SK-N-SH treated with all-trans-retinoic acid at 6 μM for 48 hours (cell line): ENCODE results near the gene XPC.

ENCODE experiments used
- ATAC-seq: fragments of 200-7000 bp; cut with Tn5 transposase; 3 replicates; pipeline ENCODE4 v1.9.1; 2020; ENCODE audit warnings: mild to moderate bottlenecking, moderate library complexity
- ARNTL ChIP-seq: fragments of 450-650 bp; formaldehyde crosslinking; IDR thresholded peaks from 2 replicates; pipeline ENCODE4 v1.5.0; 2020; ENCODE audit warnings: low read depth, mild to moderate bottlenecking, moderate library complexity, borderline replicate concordance
- CREB5 ChIP-seq: fragments of 250-450 bp; sonication (Bioruptor Pico); IDR thresholded peaks from 2 replicates; pipeline ENCODE4 v1.5.1; 2020; ENCODE audit warnings: low read depth, mild to moderate bottlenecking, moderate library complexity
- CSDC2 ChIP-seq: fragments of 250-450 bp; sonication (Bioruptor Pico); IDR thresholded peaks from 2 replicates; pipeline ENCODE4 v1.5.0; 2020; ENCODE audit warnings: mild to moderate bottlenecking, moderate library complexity
- CSRNP3 ChIP-seq: fragments of 250-450 bp; sonication (Bioruptor Pico); IDR thresholded peaks from 2 replicates; pipeline ENCODE4 v1.5.1; 2021; ENCODE audit warnings: mild to moderate bottlenecking, moderate library complexity
- ESRRG ChIP-seq: fragments of 250-450 bp; sonication (Bioruptor Pico); IDR thresholded peaks from 2 replicates; pipeline ENCODE4 v1.6.1; 2021; ENCODE audit warnings: mild to moderate bottlenecking
- GLIS3 ChIP-seq: fragments of 250-450 bp; sonication (Bioruptor Pico); IDR thresholded peaks from 2 replicates; pipeline ENCODE4 v1.5.0; 2020; ENCODE audit warnings: mild to moderate bottlenecking, moderate library complexity
- ISL1 ChIP-seq: fragments of 250-450 bp; sonication (Bioruptor Pico); IDR thresholded peaks from 2 replicates; pipeline ENCODE4 v2.1.2; 2022; ENCODE audit warnings: mild to moderate bottlenecking, moderate library complexity
- PATZ1 ChIP-seq: fragments of 250-450 bp; sonication (Bioruptor Pico); IDR thresholded peaks from 2 replicates; pipeline ENCODE4 v1.8.0; 2020; ENCODE audit warnings: mild to moderate bottlenecking, moderate library complexity, borderline replicate concordance
- POU6F1 ChIP-seq: fragments of 250-450 bp; sonication (Bioruptor Pico); IDR thresholded peaks from 2 replicates; pipeline ENCODE4 v1.8.0; 2021; ENCODE audit warnings: low read depth, mild to moderate bottlenecking, moderate library complexity, borderline replicate concordance
- PPARA ChIP-seq: fragments of 250-450 bp; sonication (Bioruptor Pico); IDR thresholded peaks from 2 replicates; pipeline ENCODE4 v1.5.0; 2020; ENCODE audit warnings: mild to moderate bottlenecking, borderline replicate concordance
- RARB ChIP-seq: fragments of 250-450 bp; sonication (Bioruptor Pico); IDR thresholded peaks from 2 replicates; pipeline ENCODE4 v1.8.0; 2021; ENCODE audit warnings: mild to moderate bottlenecking, moderate library complexity
- SNAI2 ChIP-seq: fragments of 250-450 bp; sonication (Bioruptor Pico); IDR thresholded peaks from 2 replicates; pipeline ENCODE4 v1.5.0; 2020; ENCODE audit warnings: mild to moderate bottlenecking, moderate library complexity
- TCF4 ChIP-seq: fragments of 250-450 bp; sonication (Bioruptor Pico); IDR thresholded peaks from 2 replicates; pipeline ENCODE4 v1.8.0; 2021; ENCODE audit warnings: mild to moderate bottlenecking, moderate library complexity, borderline replicate concordance
- TOX ChIP-seq: fragments of 250-450 bp; sonication (Bioruptor Pico); IDR thresholded peaks from 2 replicates; pipeline ENCODE4 v1.8.0; 2021; ENCODE audit warnings: mild to moderate bottlenecking, moderate library complexity, borderline replicate concordance
- TSHZ2 ChIP-seq: fragments of 250-450 bp; sonication (Bioruptor Pico); IDR thresholded peaks from 2 replicates; pipeline ENCODE4 v1.5.0; 2020; ENCODE audit warnings: mild to moderate bottlenecking, moderate library complexity
- ZC3H10 ChIP-seq: fragments of 250-450 bp; sonication (Bioruptor Pico); IDR thresholded peaks from 2 replicates; pipeline ENCODE4 v1.5.1; 2021; ENCODE audit warnings: mild to moderate bottlenecking, moderate library complexity
- ZFP3 ChIP-seq: fragments of 250-450 bp; sonication (Bioruptor Pico); IDR thresholded peaks from 2 replicates; pipeline ENCODE4 v1.5.0; 2020; ENCODE audit warnings: mild to moderate bottlenecking, moderate library complexity
- ZFP30 ChIP-seq: fragments of 450-650 bp; formaldehyde crosslinking; IDR thresholded peaks from 2 replicates; pipeline ENCODE4 v1.5.0; 2022; ENCODE audit warnings: mild to moderate bottlenecking, moderate library complexity
- ZNF565 ChIP-seq: fragments of 450-650 bp; formaldehyde crosslinking; conservative IDR thresholded peaks from 2 replicates; pipeline ENCODE4 v1.5.0; 2020; ENCODE audit warnings: low read depth, mild to moderate bottlenecking, moderate library complexity
- ZNF70 ChIP-seq: fragments of 450-650 bp; formaldehyde crosslinking; IDR thresholded peaks from 2 replicates; pipeline ENCODE4 v1.5.0; 2020; ENCODE audit warnings: mild to moderate bottlenecking, moderate library complexity
- ZNF8 ChIP-seq: fragments of 450-650 bp; formaldehyde crosslinking; IDR thresholded peaks from 2 replicates; pipeline ENCODE4 v1.5.0; 2020; ENCODE audit warnings: mild to moderate bottlenecking, moderate library complexity

The XPC gene

GRCh38 chr3:14216257-14217048 lies 38.1 kb upstream of the XPC start:
- TF ChIP-seq SNAI2 (CRISPR knock-in tag) (no peak), PATZ1 (no peak), ZC3H10 (CRISPR knock-in tag) (no peak), ZNF8 (CRISPR knock-in tag) (no peak), GLIS3 (CRISPR knock-in tag) (no peak), TOX (no peak), ZNF70 (CRISPR knock-in tag) (no peak), RARB (CRISPR knock-in tag) (no peak), ZFP3 (CRISPR knock-in tag) (no peak), POU6F1 (CRISPR knock-in tag) (no peak), TCF4 (CRISPR knock-in tag) (no peak), TSHZ2 (no peak), ZFP30 (CRISPR knock-in tag) (no peak)
- peak; percentile 98 for ATAC-seq

- ATAC-seq, result no peak
- TF ChIP-seq CSDC2, result no peak
- no peak for TF ChIP-seq ZFP3 (CRISPR knock-in tag)
- TF ChIP-seq TOX, result no peak
- TF ChIP-seq CREB5, result no peak
- no peak for TF ChIP-seq ZNF565 (CRISPR knock-in tag)
- no peak for TF ChIP-seq ISL1 (CRISPR knock-in tag)
- TF ChIP-seq SNAI2 (CRISPR knock-in tag), result no peak
- no peak for TF ChIP-seq CSRNP3 (CRISPR knock-in tag)
- no peak for TF ChIP-seq GLIS3 (CRISPR knock-in tag)
- no peak for TF ChIP-seq ESRRG (CRISPR knock-in tag)
- TF ChIP-seq ARNTL (CRISPR knock-in tag), result no peak
- no peak for TF ChIP-seq ZNF8 (CRISPR knock-in tag)
Observed at GRCh38 chr3:14214764-14215163, 36.4 kb upstream of the XPC start.

GRCh38 chr3:14213066-14213774 lies 34.8 kb upstream of the XPC start:
- TF ChIP-seq ZFP3 (CRISPR knock-in tag) (no peak), ZNF565 (CRISPR knock-in tag) (no peak), CSDC2 (no peak), GLIS3 (CRISPR knock-in tag) (no peak), TCF4 (CRISPR knock-in tag) (no peak), TOX (no peak), ZFP30 (CRISPR knock-in tag) (no peak), CREB5 (no peak), ARNTL (CRISPR knock-in tag) (no peak), RARB (CRISPR knock-in tag) (no peak), SNAI2 (CRISPR knock-in tag) (no peak), ZNF70 (CRISPR knock-in tag) (no peak), PPARA (no peak)
- ATAC-seq, result no peak
